GM19023 (cell line): ENCODE data around the gene KLHL29.

Source experiments
- ATAC-seq: cut with Tn5 transposase; IDR thresholded peaks from one replicate; pipeline ENCODE4 v1.9.1; 2021; ENCODE audit warnings: mild to moderate bottlenecking, moderate library complexity; ENCODE audit not compliant: unreplicated experiment

Gene KLHL29

DNA sequence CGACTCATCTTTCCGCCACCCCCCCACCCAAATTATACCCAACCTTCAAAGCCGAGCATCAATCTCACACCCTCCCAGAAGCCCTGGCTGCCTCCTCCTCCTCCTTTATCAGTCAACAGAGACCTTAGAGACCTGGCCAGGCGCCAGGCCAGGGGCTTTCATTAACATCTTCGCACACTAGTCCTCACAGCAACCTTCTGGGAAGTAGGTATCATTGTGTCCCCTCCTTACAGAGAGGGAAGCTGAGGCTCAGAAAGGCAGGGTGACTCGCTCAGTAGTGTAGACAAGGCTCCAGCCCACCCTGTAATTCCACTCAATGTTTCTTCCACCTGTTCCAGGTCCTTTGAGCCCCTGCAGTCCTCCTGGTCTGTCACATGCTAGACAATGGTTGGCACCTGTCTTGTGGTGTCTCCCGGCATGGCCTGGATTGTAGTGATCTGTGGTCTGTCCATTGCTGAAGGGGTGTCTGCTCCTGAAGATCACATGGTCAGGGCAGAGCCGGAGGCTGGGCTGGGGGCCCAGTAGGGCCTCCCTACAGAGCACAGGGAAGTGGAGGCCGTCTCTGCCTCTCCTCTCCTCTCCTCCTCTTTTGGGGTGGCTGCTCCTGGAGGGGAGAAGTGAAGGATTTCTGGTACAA, 36.0 kb downstream of the KLHL29 start:
- no peak for ATAC-seq

DNA sequence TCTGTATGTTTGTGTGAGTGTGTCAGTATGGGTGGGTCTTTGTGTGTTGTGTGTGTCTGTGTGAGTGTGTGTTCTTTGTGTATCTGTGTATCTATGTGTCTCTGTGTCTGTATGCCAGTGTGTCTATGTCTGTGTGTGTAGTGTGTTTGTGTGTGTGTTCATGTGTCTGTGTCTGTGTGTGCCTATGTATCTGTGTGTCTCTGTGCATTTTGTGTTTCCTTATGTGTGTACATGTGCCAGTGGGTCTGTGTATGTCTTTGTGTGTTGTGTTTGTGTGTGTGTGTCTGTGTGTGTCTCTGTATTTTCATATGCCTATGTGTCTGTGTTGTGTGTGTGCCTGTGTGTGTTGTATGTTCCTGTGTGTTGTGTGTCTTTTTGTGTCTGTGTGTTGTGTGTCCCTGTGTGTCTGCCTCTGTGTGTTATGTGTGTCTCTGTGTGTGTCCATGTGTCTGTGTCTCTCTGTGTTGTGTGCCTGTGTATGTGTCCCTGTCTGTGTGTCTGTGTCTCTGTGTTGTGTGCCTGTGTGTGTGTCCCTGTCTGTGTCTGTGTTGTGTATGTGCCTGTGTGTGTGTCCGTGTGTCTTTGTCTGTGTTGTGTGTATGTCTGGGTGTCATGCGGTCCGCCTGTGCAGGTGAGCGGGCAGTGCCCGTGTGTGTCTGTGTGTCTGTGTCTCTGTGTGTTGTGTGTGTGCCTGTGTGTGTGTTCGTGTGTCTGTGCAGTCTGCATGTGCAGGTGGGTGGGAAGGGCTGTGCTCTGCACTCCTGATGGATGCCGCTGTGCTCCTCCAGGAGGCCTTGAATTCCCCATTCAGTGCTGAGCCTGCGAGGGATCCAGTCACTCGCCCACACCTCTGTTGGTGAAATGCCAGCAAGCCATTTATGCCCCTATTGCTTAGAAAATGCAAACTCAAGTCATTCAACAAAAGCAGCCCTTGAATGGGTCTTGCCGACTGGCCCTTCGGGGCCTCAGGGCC, 37.4 kb downstream of the KLHL29 start:
- no peak for ATAC-seq

DNA sequence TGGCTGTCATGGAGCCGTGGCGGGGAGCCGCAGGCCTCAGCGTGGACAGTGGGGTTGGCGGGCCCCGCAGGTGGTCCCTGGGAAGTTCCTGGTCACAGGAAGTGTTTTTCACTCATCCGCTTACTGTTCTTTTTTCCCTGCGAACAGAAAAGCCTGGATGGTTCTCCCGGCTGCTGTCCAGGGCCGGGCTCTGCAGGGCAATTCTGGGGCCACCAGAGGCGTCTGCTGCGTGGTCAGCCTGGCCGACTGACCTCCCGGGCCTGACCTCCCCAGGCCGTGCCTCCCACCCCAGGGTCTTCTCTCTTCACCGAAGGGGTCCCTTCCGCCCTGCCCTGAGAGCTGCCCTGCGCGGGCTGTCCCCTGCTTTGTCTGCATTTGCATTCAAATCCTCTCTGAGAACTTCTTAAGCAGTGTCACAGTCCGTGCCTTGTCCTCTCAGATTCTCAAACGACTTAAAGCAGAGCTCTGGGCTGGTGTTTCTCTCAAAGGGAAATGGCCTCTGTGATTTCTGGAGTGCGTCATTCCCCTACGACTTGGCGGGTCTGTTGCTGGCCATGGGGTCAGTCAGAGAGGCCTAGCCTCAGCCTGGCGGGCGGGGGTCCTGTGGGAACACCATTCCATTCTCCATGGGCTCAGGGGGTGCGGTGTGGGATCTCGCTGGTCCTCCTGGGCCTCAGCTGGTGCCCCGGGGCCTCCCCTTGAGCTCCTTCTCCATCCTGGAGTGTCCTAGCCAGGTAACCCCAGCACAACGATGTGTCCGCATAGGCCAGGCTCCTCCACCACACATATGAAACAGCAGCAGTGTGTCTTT, 38.3 kb downstream of the KLHL29 start:
- ATAC-seq, result no peak

DNA sequence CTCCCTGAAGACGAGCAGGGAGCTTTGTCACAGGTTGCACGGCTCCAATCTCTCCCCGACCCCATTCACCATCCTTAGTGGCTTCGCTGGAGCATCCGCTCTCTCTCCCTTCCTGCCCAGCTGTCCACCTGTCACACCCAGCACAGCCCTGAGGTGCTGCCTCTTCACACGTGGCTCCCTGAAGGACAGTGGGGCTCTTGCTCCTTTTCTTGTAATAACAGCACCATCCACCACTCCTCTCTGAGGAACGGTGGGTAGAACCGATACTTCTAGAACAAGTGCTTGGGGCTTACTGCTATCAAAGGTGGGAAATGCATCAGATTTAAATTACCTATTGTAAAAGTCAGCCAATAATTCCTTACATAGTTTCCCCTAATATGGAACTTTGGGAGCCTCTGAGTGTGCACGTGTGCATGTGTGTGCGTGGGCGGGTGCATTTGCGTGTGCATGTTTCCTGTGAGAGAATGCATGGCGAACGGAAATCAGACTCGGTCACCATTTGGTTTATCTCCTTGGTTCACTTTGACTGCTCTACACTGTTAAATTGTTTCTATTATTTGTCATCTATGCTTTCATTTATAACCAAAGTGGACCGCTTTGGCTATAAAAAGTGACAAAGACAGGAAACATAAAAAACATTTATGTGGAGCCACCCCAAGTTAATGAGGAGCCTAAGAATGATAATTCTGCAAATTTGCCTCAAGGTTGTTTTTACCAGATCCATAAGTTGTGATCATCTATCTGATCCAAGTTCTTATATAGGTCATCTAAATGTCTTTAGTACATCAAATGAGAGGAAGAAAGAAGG, 39.1 kb downstream of the KLHL29 start:
- no peak for ATAC-seq

DNA sequence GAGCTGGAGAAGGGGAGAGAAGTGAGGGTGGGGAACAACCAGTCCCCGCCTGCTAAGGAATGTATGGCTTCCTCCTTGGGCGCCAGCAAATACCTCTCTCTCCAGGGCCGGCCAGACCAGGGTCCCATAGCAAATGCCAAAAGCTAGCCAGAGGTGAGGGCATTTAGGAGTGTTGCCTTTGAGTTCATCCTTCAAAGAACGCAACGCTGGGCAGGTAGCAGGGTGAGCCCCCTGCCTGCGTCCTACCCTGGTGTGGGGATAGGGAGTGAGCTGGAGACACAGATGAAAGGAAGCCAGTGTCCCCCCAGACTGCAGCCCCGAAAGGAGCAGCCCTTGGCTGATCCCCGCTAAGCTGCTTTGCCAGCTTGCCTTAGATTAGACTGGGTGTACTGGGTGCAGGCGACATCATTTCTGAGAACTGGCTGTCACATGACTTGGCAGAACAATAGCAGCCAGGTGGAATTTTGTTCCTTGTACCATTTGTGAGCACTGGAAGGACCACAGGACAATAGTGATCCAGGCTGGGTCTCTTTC, 40.4 kb downstream of the KLHL29 start:
- no peak for ATAC-seq

DNA sequence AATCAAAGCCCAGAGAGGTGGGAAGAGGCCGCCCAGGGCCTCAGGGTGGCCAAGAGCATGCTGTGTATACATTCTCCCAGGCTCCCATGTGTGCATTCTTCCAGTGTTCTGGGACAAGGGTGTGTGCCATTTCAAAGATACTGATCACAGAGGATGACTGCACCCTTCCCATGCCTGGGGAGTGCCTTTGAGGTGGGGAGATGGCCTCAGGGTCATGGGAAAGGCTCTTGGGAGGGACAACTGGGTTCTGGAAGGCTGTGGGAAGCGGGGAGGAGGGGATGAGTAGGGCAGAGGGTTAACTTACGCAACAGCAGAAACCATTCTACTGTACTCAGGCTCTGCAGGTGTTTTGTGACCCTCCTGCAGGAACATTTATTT, 40.9 kb downstream of the KLHL29 start:
- ATAC-seq, result no peak

DNA sequence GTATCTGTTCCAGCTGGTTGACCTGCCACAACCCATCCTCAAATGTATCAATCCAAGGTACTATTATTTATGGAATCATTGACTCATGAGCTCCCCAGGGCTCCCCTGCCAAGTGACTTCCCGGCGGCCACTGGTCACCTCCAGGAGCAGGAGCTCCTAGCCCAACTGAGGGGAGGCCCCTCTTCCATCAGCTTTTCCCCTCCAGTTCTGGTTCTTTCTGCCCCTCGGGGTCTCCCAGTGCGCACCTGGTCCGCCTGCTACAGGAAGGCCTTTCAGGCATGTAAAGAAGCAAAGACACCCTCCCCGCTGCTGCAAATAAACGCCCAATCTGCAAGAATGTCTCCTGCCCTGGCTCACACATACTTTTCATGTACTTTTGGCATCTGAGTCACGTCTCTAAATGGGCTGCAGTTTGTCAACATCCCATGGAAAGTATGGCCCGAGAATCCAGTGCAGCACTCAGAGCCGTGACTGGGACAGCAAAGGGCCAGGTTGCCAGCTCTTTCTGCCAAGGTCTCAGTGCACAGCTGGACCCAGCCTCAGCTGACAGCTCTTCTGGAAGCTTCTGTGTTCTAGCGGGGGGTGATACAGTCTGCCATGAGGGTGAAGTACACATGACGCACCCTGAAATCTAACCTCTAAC, 41.4 kb downstream of the KLHL29 start:
- ATAC-seq, result no peak

DNA sequence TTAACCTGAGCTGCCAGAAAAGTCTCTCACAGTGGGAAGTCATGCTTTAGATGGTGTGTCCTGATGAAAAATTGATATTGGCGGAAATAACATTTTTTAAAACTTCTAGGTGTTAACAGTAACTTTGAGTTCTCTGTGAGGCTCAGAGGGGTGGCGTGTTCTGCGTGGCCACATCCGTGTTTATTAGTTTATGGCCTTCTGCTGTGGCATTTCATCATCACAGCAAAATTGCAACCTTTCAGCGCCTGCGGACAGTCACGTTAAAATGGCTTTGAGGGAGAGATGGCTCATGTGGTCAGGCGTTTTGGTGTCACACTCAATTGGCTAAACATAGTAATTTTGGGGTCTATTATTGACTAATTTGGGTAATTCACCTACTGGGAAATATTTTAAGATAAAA, 42.4 kb downstream of the KLHL29 start:
- ATAC-seq, result no peak

DNA sequence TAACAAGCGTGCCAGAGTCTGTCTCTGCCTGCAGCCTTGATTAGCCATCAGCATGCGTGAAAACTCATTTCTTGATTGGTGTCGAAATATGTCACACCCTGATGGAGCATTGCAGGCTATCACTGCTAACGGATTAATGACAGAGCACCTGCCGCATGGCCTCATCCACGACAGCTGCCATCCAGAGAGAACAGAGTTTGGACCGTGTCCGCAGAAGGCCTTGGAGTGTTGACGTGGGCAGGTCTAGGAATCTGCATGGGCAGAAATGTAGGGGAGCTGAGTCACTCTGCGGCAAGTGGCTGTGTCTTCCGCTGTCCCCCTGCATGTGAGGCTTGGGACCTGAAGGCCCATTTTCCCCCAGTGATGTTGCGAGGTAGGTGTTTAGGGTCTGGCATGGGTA, 43.0 kb downstream of the KLHL29 start:
- no peak for ATAC-seq

DNA sequence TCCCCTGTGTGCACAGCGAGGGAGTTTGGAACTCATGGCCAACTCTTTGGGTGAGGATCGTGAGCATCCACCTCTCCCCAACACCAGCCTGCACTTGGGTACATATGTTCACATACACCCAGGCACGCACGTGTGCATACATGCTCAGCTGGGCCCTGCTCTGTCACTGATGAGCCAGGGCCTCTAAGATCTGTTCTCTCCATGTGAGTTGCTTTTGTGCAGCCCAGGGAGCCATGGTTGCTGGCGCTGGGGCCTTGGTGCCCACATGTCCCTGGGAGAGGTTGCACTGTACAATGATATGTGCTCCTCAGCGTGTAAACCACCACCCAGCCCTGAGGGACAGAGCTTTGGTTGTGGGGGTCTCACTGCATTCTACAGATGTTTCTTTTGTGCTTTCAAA, 44.1 kb downstream of the KLHL29 start:
- no peak for ATAC-seq

DNA sequence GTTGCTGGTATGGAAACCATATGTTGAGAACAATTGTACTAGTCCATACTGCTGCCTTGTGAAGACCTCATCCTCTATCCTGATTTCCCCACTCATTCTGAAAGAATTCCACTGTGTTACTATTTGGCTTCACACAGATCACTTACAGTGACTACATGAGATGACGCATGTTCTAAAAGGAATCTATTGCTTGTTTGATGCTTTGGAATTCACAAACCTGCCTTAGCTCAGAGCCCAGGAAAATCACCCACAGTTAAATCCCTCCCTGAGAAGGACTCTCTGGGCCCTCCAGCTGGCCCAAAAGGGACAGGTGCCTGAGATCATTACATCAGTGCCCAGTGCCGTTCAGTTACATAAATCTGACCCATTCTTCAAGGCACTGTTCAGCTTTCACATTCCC, 45.3 kb downstream of the KLHL29 start:
- ATAC-seq, result no peak

DNA sequence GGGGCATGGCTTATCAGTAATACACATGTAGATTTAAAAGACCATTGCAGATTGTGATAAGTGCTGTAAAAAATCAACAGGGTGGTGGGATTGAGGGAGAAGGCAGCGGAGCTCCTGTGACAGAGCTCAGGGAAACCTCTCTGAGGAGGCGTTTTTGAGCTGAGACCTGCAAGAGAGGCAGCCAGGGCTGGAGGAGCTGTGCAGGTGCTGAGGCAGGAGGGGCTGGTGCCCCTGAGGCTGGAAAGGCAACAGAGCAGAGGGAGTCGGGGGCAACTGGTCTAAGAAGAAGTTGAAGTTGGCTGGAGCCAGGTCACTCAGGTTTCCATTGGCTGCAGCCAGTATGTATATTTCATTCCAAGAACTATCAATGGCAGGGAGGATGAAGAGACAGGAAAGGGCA, 47.6 kb downstream of the KLHL29 start:
- no peak for ATAC-seq

DNA sequence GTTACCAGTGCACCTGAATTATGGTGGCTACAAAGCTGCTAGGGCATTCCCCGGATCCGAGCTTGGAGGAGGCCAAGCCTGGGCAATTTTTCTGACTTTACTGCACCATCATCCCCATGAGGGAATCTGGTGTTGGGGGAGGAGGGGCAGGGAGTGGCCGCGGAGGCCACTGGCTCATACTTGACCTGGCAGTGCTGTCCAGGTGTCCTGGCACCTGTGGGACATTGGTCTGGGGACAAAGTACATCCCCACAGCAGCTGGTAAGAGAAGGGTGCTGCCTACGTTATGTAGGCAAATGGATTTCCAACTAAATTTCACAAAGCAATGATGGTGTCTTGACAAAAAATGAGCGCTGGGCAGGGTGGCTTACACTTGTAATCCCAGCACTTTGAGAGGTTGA, 48.3 kb downstream of the KLHL29 start:
- no peak for ATAC-seq

DNA sequence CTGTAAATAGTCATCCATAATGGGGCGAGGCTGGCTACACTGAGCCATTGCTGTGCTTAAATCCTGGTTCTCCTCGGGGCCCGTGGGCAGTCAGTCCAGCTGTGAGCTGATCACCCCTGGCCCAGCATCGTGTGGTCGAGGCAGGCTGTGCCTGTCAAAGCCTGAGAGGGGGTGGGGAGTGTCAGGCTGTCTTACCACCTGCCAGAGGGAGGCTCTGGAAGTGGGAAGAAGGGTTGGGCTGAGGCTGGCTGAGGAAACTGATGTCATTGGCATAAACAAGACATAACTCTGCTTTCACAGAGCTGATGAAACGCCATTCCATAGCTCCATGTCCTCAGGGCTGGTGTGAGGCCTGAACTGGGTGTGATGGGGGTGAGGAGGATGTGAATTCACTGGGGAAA, 49.7 kb downstream of the KLHL29 start:
- no peak for ATAC-seq

DNA sequence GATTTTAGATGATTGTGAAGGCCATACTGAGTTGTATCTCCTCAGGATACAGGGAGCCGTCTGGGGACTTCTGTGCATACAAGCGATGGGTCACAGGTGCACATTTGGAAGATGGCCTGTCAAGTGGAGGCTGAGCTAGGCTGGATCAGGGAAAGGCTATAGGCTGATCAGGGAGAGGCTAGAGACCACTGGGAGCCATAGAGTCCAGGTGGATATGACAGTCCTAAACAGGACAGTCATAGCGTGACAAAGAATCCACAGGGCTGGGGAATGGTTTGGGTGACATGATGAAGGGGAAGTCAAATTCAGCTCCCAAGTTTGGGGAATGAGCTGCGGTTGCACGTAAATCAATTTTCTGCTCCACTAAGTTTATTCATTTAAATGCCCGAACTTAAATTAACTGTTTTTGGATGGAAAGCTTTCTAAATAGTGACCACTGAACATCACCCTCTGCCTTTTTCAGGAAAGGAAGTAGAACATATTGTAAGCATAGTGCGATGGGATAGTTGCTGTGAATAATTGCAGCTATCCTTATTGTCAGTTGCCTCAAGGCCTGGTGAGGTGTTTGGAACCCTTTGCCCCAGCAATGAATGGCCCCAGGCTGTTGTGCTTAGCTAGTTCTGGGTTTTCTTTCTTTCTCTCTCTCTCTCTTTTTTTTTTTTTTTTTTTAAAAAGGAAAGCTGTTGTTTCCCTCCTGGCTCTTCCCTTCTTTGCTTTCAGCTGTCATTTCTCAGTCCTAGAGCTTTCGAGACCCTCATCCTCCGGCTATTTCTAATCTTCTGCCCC, 50.5 kb downstream of the KLHL29 start:
- no peak for ATAC-seq

DNA sequence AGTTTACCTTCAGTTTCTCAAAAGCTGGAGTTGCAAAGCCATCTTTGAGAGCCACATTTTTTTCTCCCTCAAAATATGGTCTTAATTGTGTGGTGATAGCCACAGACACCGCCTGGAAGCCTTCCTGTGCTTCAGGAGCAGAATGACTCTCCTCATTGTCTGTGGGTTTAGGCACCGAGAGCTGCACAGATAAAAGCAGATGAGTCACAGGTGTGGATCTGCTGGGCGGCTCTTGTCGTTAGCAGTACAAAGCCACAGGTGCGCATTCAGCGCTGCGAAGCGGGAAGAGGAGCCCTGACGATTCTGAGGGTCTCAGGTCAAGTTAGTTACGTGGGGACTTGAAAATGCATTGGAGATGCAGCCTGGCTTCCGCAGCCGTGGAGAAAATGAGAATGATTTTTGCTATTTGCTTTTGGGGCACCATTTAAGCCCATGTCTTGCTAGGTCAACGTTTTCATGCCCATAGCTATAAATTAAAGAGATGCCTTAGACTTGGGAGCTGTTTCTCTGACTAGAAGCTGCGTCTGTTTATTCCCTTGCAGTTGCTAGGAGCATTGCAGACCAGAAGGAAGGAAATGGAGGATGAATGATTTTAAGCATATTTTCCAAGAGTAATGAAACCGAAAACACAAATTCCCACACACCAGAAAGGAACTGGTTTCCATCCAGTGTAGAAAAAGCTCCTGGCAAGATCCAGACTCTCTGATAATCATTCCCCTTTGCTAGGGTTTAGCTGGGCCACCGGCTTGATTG, 51.5 kb downstream of the KLHL29 start:
- no peak for ATAC-seq

DNA sequence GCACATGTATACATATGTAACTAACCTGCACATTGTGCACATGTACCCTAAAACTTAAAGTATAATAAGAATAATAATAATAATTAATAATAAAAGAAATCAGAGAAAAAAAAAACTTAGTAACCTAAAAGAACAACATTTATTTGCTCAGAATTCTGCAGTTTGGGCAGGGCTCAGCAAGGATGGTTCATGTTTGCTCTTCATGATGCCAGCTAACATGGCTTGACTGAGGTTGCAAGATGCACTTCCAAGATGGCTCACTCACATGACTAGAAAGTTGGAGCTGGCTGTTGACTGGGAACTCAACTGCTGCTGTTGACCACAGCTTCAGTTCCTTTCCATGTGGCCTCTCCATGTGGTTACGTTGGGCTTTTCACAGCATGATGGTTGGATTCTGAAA, 56.4 kb downstream of the KLHL29 start:
- ATAC-seq, result no peak

DNA sequence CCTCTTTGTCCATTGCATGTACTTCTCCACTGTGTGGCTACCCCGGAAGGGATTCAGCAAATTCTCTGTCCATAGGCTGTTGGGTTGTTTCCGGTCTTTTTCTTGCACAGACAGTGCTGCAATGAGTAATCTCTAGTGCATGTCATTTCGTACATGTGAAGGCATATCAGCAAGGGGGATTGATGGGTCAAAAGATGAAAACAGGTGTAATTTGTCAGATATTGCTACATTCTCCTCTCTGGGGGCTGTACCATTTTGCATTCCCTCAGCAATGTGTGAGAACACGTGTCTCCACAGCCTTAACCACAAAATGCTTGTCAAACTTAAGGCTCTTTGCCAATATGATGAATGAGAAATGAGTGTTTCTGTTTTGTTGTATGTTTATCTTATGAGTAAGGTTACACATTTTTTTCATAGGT, 60.5 kb downstream of the KLHL29 start:
- ATAC-seq, result peak; percentile 40
